Astrocyte (in vitro differentiated cells and primary cell): ENCODE results near the gene RAB27B. TPM values are rescaled to one million over a fixed set of nuclear protein-coding genes. Genes with fewer than 3 reads are reported as not detected.

Experiments
- DNase-seq: peaks from one replicate; pipeline ENCODE4 v3.0.0-alpha.2; 2010; ENCODE audit warnings: low read depth
- FAIRE-seq: peaks from 2 replicates; lab custom pipeline; 2011; peaks lifted over from hg19 to GRCh38; lab: Jason Lieb, UNC
- H2AFZ ChIP-seq: 2 replicates; pipeline ENCODE4 v1.6.0; 2012; ENCODE audit warnings: low read depth, low read length, inconsistent platforms
- H3K27ac ChIP-seq: 2 replicates; pipeline ENCODE4 v1.5.1; 2011; ENCODE audit warnings: low read depth, low read length, inconsistent platforms
- H3K27me3 ChIP-seq: 2 replicates; pipeline ENCODE4 v1.6.0; 2011; ENCODE audit warnings: low read length, inconsistent platforms; ENCODE audit not compliant: insufficient read depth
- H3K36me3 ChIP-seq: 2 replicates; pipeline ENCODE4 v1.5.1; 2011; ENCODE audit warnings: low read length, inconsistent platforms; ENCODE audit not compliant: insufficient read depth
- H3K4me1 ChIP-seq: 2 replicates; pipeline ENCODE4 v1.5.1; 2011; ENCODE audit warnings: low read length, inconsistent platforms; ENCODE audit not compliant: insufficient read depth
- H3K4me2 ChIP-seq: 2 replicates; pipeline ENCODE4 v1.6.0; 2012; ENCODE audit warnings: low read length, inconsistent platforms
- H3K4me3 ChIP-seq: 2 replicates; pipeline ENCODE4 v1.5.1; 2011; ENCODE audit warnings: low read depth, mild to moderate bottlenecking, low read length, inconsistent platforms; ENCODE audit not compliant: insufficient read depth
- H3K79me2 ChIP-seq: 2 replicates; pipeline ENCODE4 v1.6.0; 2012; ENCODE audit warnings: mild to moderate bottlenecking, low read length, inconsistent platforms; ENCODE audit not compliant: insufficient read depth
- H3K9ac ChIP-seq: 2 replicates; pipeline ENCODE4 v1.6.0; 2012; ENCODE audit warnings: mild to moderate bottlenecking, low read length, inconsistent platforms
- H3K9me3 ChIP-seq: 2 replicates; pipeline ENCODE4 v1.5.1; 2012; ENCODE audit warnings: low read depth, mild to moderate bottlenecking, low read length, inconsistent platforms; ENCODE audit not compliant: insufficient read depth
- H4K20me1 ChIP-seq: 2 replicates; pipeline ENCODE4 v1.6.0; 2012; ENCODE audit warnings: low read length, inconsistent platforms; ENCODE audit not compliant: insufficient read depth
- H3K27ac Mint-ChIP-seq: one replicate; pipeline ENCODE4 v1.8.0; 2021; ENCODE audit warnings: mild to moderate bottlenecking, mixed read lengths; ENCODE audit not compliant: unreplicated experiment
- H3K27me3 Mint-ChIP-seq: one replicate; pipeline ENCODE4 v1.8.0; 2021; ENCODE audit warnings: low read depth, mixed read lengths; ENCODE audit not compliant: unreplicated experiment
- H3K36me3 Mint-ChIP-seq: one replicate; pipeline ENCODE4 v1.8.0; 2021; ENCODE audit warnings: low read depth, mixed read lengths; ENCODE audit not compliant: unreplicated experiment
- H3K4me1 Mint-ChIP-seq: one replicate; pipeline ENCODE4 v1.8.0; 2021; ENCODE audit warnings: low read depth, mixed read lengths; ENCODE audit not compliant: unreplicated experiment
- H3K4me3 Mint-ChIP-seq: one replicate; pipeline ENCODE4 v1.8.0; 2021; ENCODE audit warnings: mild to moderate bottlenecking, moderate library complexity, mixed read lengths; ENCODE audit not compliant: unreplicated experiment
- H3K9me3 Mint-ChIP-seq: one replicate; pipeline ENCODE4 v1.8.0; 2021; ENCODE audit warnings: mild to moderate bottlenecking, mixed read lengths; ENCODE audit not compliant: unreplicated experiment
- CTCF ChIP-seq: IDR thresholded peaks from 2 replicates; pipeline ENCODE4 v1.5.1; 2011; ENCODE audit warnings: low read depth, mild to moderate bottlenecking, inconsistent platforms, low read length, moderate library complexity; ENCODE audit not compliant: insufficient read depth
- EZH2 ChIP-seq: IDR thresholded peaks from 2 replicates; pipeline ENCODE4 v1.6.1; 2012; ENCODE audit warnings: mild to moderate bottlenecking, low read length, inconsistent platforms; ENCODE audit not compliant: insufficient read depth
- total RNA-seq: library from RNA; stranded (reverse); gene quantifications from 2 replicates; pipeline ENCODE4 v1.2.1, GENCODE V29; 2021

Gene RAB27B
- total RNA-seq, 1 donor from 2014 or later, result 0.91 TPM

GRCh38 chr18:54923339-54923956 lies 95.2 kb downstream of the RAB27B start:
- FAIRE-seq (no peak), DNase-seq (no peak)
- Histone ChIP-seq H3K27me3 (no peaks in the 10 kb centered on the region), H4K20me1 (no peaks in the 10 kb centered on the region), H3K4me1 (no peaks in the 10 kb centered on the region), H3K4me2 (no peak overlapping the region), H3K9me3 (no peaks in the 10 kb centered on the region), H3K79me2 (no peaks in the 10 kb centered on the region), H3K4me3 (no peak overlapping the region), H3K9ac (no peak overlapping the region), H3K36me3 (no peaks in the 10 kb centered on the region), H3K27ac (no peak overlapping the region), H2AFZ (no peak overlapping the region)
- H3K27me3 Mint-ChIP-seq, result no peaks in the 10 kb centered on the region
- H3K9me3 Mint-ChIP-seq, result no peaks in the 10 kb centered on the region
- peak overlapping the region; percentile 87 for H3K27ac Mint-ChIP-seq
- TF ChIP-seq EZH2 (no peak), CTCF (no peak)
- H3K36me3 Mint-ChIP-seq, result no peaks in the 10 kb centered on the region
- peaks cover 11% of the 10 kb centered on the region for H3K4me1 Mint-ChIP-seq
- no peak overlapping the region for H3K4me3 Mint-ChIP-seq

GRCh38 chr18:54924948-54925347 lies 96.7 kb downstream of the RAB27B start:
- no peak overlapping the region for H3K9ac ChIP-seq
- TF ChIP-seq EZH2, result no peak
- H2AFZ ChIP-seq, result no peak overlapping the region
- Mint-ChIP-seq H3K4me3 (no peak overlapping the region), H3K36me3 (no peaks in the 10 kb centered on the region), H3K4me1 (peaks cover 11% of the 10 kb centered on the region), H3K9me3 (no peaks in the 10 kb centered on the region), H3K27ac (no peak overlapping the region), H3K27me3 (no peaks in the 10 kb centered on the region)
- no peaks in the 10 kb centered on the region for H3K4me1 ChIP-seq
- H3K36me3 ChIP-seq, result no peaks in the 10 kb centered on the region
- no peak overlapping the region for H3K4me3 ChIP-seq
- no peaks in the 10 kb centered on the region for H3K79me2 ChIP-seq
- no peak overlapping the region for H3K27ac ChIP-seq
- no peaks in the 10 kb centered on the region for H3K9me3 ChIP-seq
- FAIRE-seq, result no peak
- DNase-seq, result peak; percentile 47
- H3K4me2 ChIP-seq, result peak overlapping the region; percentile 0
- no peaks in the 10 kb centered on the region for H3K27me3 ChIP-seq
- no peaks in the 10 kb centered on the region for H4K20me1 ChIP-seq

- H4K20me1 ChIP-seq, result no peaks in the 10 kb centered on the region
- no peak overlapping the region for H3K27ac Mint-ChIP-seq
- no peaks in the 10 kb centered on the region for H3K27me3 Mint-ChIP-seq
- DNase-seq (peak; percentile 59), FAIRE-seq (no peak)
- no peak overlapping the region for H3K4me3 Mint-ChIP-seq
- no peak overlapping the region for H3K9ac ChIP-seq
- no peaks in the 10 kb centered on the region for H3K27me3 ChIP-seq
- no peaks in the 10 kb centered on the region for H3K36me3 ChIP-seq
- no peaks in the 10 kb centered on the region for H3K9me3 Mint-ChIP-seq
- no peaks in the 10 kb centered on the region for H3K4me1 ChIP-seq
- H3K4me1 Mint-ChIP-seq, result peaks cover 11% of the 10 kb centered on the region
- H3K4me3 ChIP-seq, result no peak overlapping the region
- no peak overlapping the region for H2AFZ ChIP-seq
- H3K9me3 ChIP-seq, result no peaks in the 10 kb centered on the region
- TF ChIP-seq EZH2, result no peak
- TF ChIP-seq CTCF, result no peak
- H3K79me2 ChIP-seq, result no peaks in the 10 kb centered on the region
- no peaks in the 10 kb centered on the region for H3K36me3 Mint-ChIP-seq
- no peak overlapping the region for H3K27ac ChIP-seq
- H3K4me2 ChIP-seq, result no peak overlapping the region
These were observed 98.5 kb downstream of the RAB27B start for GRCh38 chr18:54926593-54927325.
